ENCODE data around the gene ARPC2. TPM values are rescaled to one million over a fixed set of nuclear protein-coding genes. Genes with fewer than 3 reads are reported as not detected.

ARPC2 gene
- total and polyA plus RNA-seq, 8 donors: 92.1 to 456 (median 256) TPM

GRCh38 chr2:218273908-218274249, 56.9 kb downstream of the ARPC2 start:
- H3K27ac ChIP-seq: peak overlapping the region; percentile 49 to 99 (median 85)
- peaks cover 54 to 55% (median 55%) of the 10 kb centered on the region in 4 donors for H3K36me3 ChIP-seq
- intact Hi-C loops (cut with DNase I; ENCODE audit: low total_unique reads): no loop called here
- H3K4me3 ChIP-seq: no peak overlapping the region
- no peak for DNase-seq
- TF ChIP-seq EP300 (IDR thresholded peaks at IDR 0.05) (no peak), POLR2AphosphoS5 (IDR thresholded peaks at IDR 0.05) (peak in 1 of 3 donors; percentile 3)
- no peaks in the 10 kb centered on the region for H3K9me3 ChIP-seq
- peaks cover 27 to 84% (median 69%) of the 10 kb centered on the region in 4 donors for H3K4me1 ChIP-seq
- H3K27me3 ChIP-seq: no peaks in the 10 kb centered on the region
- WGBS, 5 donors: 23 to 60% (median 27%) methylated on average over 2 of the region's 2 CpGs

GRCh38 chr2:218274586-218274985, 57.6 kb downstream of the ARPC2 start:
- Histone ChIP-seq H3K9me3 (no peaks in the 10 kb centered on the region), H3K27ac (peak overlapping the region; percentile 69 to 99 (median 85)), H3K36me3 (peaks cover 61 to 62% (median 62%) of the 10 kb centered on the region in 4 donors), H3K4me3 (no peak overlapping the region), H3K4me1 (peaks cover 22 to 84% (median 71%) of the 10 kb centered on the region in 4 donors), H3K27me3 (no peaks in the 10 kb centered on the region)
- WGBS, 5 donors: 43 to 67% (median 49%) methylated on average over 4 of the region's 4 CpGs
- DNase-seq: no peak
- TF ChIP-seq CTCF (IDR thresholded peaks at IDR 0.05) (no peak), POLR2AphosphoS5 (IDR thresholded peaks at IDR 0.05) (no peak), EP300 (IDR thresholded peaks at IDR 0.05) (no peak), POLR2A (IDR thresholded peaks at IDR 0.05) (no peak)
- intact Hi-C loops (cut with DNase I; ENCODE audit: low total_unique reads): no loop called here

GRCh38 chr2:218275371-218276072, 58.5 kb downstream of the ARPC2 start:
- no peak overlapping the region for H3K4me3 ChIP-seq
- no peak for DNase-seq
- WGBS, 5 donors: 66 to 89% (median 76%) methylated on average over 7 to 9 of the region's 9 CpGs
- H3K36me3 ChIP-seq: peaks cover 71% of the 10 kb centered on the region in 4 donors
- H3K9me3 ChIP-seq: no peaks in the 10 kb centered on the region
- H3K4me1 ChIP-seq: peaks cover 22 to 93% (median 75%) of the 10 kb centered on the region in 4 donors
- no peaks in the 10 kb centered on the region for H3K27me3 ChIP-seq
- peak overlapping the region; percentile 17 to 99 (median 85) for H3K27ac ChIP-seq
- TF ChIP-seq CTCF (IDR thresholded peaks at IDR 0.05) (no peak), POLR2AphosphoS5 (IDR thresholded peaks at IDR 0.05) (no peak), EP300 (IDR thresholded peaks at IDR 0.05) (no peak), POLR2A (IDR thresholded peaks at IDR 0.05) (no peak)
- intact Hi-C loops (cut with DNase I; ENCODE audit: low total_unique reads): no loop called here

GRCh38 chr2:218276986-218277755, 60.2 kb downstream of the ARPC2 start:
- H3K27ac ChIP-seq: peak overlapping the region; percentile 2 to 99 (median 85)
- peak in 1 of 2 donors; percentile 15 for DNase-seq
- H3K36me3 ChIP-seq: peaks cover 84 to 88% (median 87%) of the 10 kb centered on the region in 4 donors
- H3K9me3 ChIP-seq: no peaks in the 10 kb centered on the region
- peaks cover 21 to 90% (median 70%) of the 10 kb centered on the region in 4 donors for H3K4me1 ChIP-seq
- intact Hi-C loops (cut with DNase I; ENCODE audit: low total_unique reads): no loop called here
- TF ChIP-seq CTCF (IDR thresholded peaks at IDR 0.05): peak in 1 of 7 experiments; percentile 32
- TF ChIP-seq POLR2A (IDR thresholded peaks at IDR 0.05): no peak
- H3K27me3 ChIP-seq: no peaks in the 10 kb centered on the region
- no peak overlapping the region for H3K4me3 ChIP-seq
- 66 to 79% (median 71%) methylated on average over 11 to 12 of the region's 12 CpGs for WGBS, 5 donors

All from stomach (tissue), 9 donors.